ENCODE measurements around the gene CHCHD6. TPM values are rescaled to one million over a fixed set of nuclear protein-coding genes. Genes with fewer than 3 reads are reported as not detected.

The CHCHD6 gene
- total and polyA plus RNA-seq, 2 of the 4 experiments (the other 2 are of a cell fraction) = 18.8 to 28.9 TPM

- TF ChIP-seq MXI1 (IDR thresholded peaks at IDR 0.05; ENCODE audit: borderline replicate concordance, low read depth, low read length) = no peak
These were observed 278.1 kb downstream of the CHCHD6 start (continued) for GRCh38 chr3:126982126-126982470.

- Histone ChIP-seq H2BK5ac (ENCODE audit: low read depth, low read length, poor library complexity, severe bottlenecking) (peak within 1 kb of the TSS; percentile 74), H3K4me2 (ENCODE audit: low read depth, low read length) (peak within 1 kb of the TSS; percentile 86), H3K56ac (ENCODE audit: extremely low read depth, insufficient read depth, low read length) (peak within 1 kb of the TSS; percentile 69), H3K4me3 (ENCODE audit: insufficient read depth, low read depth, low read length) (peak within 1 kb of the TSS; percentile 67), H3K27ac (ENCODE audit: insufficient read depth, low read length) (peak within 1 kb of the TSS; percentile 72), H3K14ac (replicated peaks; ENCODE audit: low read depth, low read length) (peak within 1 kb of the TSS; percentile 76; the same call in 1 of the 2 replicates), H3K9me3 (ENCODE audit: control insufficient read depth, insufficient read depth, low read length) (no peaks in the 10 kb centered on the region), H2BK15ac (ENCODE audit: low read depth, low read length) (peak within 1 kb of the TSS; percentile 98; the same call in 1 of the 3 replicates), H3K9me1 (ENCODE audit: insufficient read depth, low read length) (peaks cover 9% of the 10 kb centered on the region; the same call in 1 of the 2 replicates), H2BK120ac (ENCODE audit: low read depth, low read length) (peak within 1 kb of the TSS; percentile 96), H4K8ac (ENCODE audit: low read depth in 2 of 2, low read length in 2 of 2) (peak within 1 kb of the TSS; percentile 51 to 98), H3K9ac (ENCODE audit: low read depth, low read length) (peak within 1 kb of the TSS; percentile 74), H2BK20ac (ENCODE audit: low read depth, low read length) (no peak within 1 kb of the TSS; the same call in 1 of the 2 replicates), H4K20me1 (ENCODE audit: insufficient read depth, low read length) (peaks cover 39% of the 10 kb centered on the region), H3K4ac (ENCODE audit: low read depth, low read length) (peak within 1 kb of the TSS; percentile 88), H3K36me3 (ENCODE audit: control insufficient read depth, insufficient read depth, low read length) (no peaks in the 10 kb centered on the region), H3K18ac (ENCODE audit: low read depth, low read length) (peak within 1 kb of the TSS; percentile 25), H3K27me3 (ENCODE audit: control insufficient read depth, insufficient read depth, low read length) (no peaks in the 10 kb centered on the region; the same call in 1 of the 2 replicates), H3K79me1 (ENCODE audit: low read depth in 1 of 2, low read length in 2 of 2) (peaks cover 9 to 37% of the 10 kb centered on the region in 2 experiments; a peak in 2 of 4 replicates), H2AK5ac (ENCODE audit: low read depth, low read length) (peak within 1 kb of the TSS; percentile 68), H4K91ac (ENCODE audit: insufficient read depth, low read depth, low read length) (peak within 1 kb of the TSS; percentile 88), H4K5ac (ENCODE audit: low read depth, low read length) (peak within 1 kb of the TSS; percentile 10; the same call in 1 of the 2 replicates), H3K23ac (ENCODE audit: low read depth, low read length) (peak within 1 kb of the TSS; percentile 13; the same call in 1 of the 2 replicates), H2AFZ (replicated peaks; ENCODE audit: low read length, poor library complexity) (peak within 1 kb of the TSS; percentile 100), H3K4me1 (ENCODE audit: control insufficient read depth, insufficient read depth, low read length) (peaks cover 14% of the 10 kb centered on the region; the same call in 1 of the 2 replicates), H2AK9ac (replicated peaks; ENCODE audit: low read depth, low read length, poor library complexity) (peak within 1 kb of the TSS; percentile 92)
- no TSS peak for BruUV-seq (replicated peaks)
- DNase-seq = peak; percentile 66
- intact Hi-C loops (cut with micrococcal nuclease) = loop anchor here (1.0 to 10.0 kb wide), 6 partner anchors 20 to 472 kb away; partner anchors contain the start of gene CHST13
- dilution Hi-C loops (cut with HindIII; ENCODE audit: low sequenced_read_pairs, unreplicated experiment) = no loop called here
- ChIA-PET CTCF (interaction anchor here (0.6 to 2.2 kb wide), 11 partner anchors 13 to 325 kb away, joined by 3 to 14 read pairs (median 3); no protein-coding TSS in a partner anchor), POLR2A (ENCODE audit: unreplicated experiment) (no interaction called here)
- WGBS, 2 experiments (ENCODE audit: extremely low coverage in 2 of 2, insufficient read length in 1 of 2) = 0% methylated on average over 22 of the region's 89 CpGs; no CpG with 5 or more reads in 1 of the 2 experiments
- in situ Hi-C loops (cut with MboI; ENCODE audit: low sequenced_read_pairs) = loop anchor here (5.0 kb wide), 1 partner anchor 230 kb away; no protein-coding TSS in a partner anchor
- ATAC-seq (ENCODE audit: low read depth) = peak; percentile 79
- no peak for TF ChIP-seq MAFK (IDR thresholded peaks at IDR 0.05; ENCODE audit: low read depth, low read length)
- TF ChIP-seq MXI1 (IDR thresholded peaks at IDR 0.05; ENCODE audit: borderline replicate concordance, low read depth, low read length) = peak; percentile 62; the same call in 1 of the 2 replicates
- no peak for TF ChIP-seq BHLHE40 (IDR thresholded peaks at IDR 0.05; ENCODE audit: low read depth, low read length)
- TF ChIP-seq NFE2L2 (IDR thresholded peaks at IDR 0.05; ENCODE audit: low read depth, low read length) = no peak
- no peak for TF ChIP-seq CEBPB (IDR thresholded peaks at IDR 0.05; ENCODE audit: low read depth, low read length)
- TF ChIP-seq CTCF (conservative IDR thresholded peaks at IDR 0.05; ENCODE audit: low read depth, low read length) = peak; percentile 91
- TF ChIP-seq USF2 (IDR thresholded peaks at IDR 0.05; ENCODE audit: low read depth, low read length) = no peak
- TF ChIP-seq RAD21 (IDR thresholded peaks at IDR 0.05; ENCODE audit: low read length) = peak; percentile 48
- peak; percentile 55; the same call in 1 of the 2 replicates for TF ChIP-seq POLR2A (IDR thresholded peaks at IDR 0.05; ENCODE audit: low read depth, low read length)
- TF ChIP-seq CHD1 (IDR thresholded peaks at IDR 0.05; ENCODE audit: low read depth, low read length) = no peak
- TF ChIP-seq SMC3 (IDR thresholded peaks at IDR 0.05; ENCODE audit: low read depth, low read length) = peak; percentile 52
- TF ChIP-seq RCOR1 (IDR thresholded peaks at IDR 0.05; ENCODE audit: insufficient replicate concordance, low read length) = peak; percentile 100
- peak; percentile 57; the same call in 1 of the 2 replicates for TF ChIP-seq MAZ (IDR thresholded peaks at IDR 0.05; ENCODE audit: borderline replicate concordance, low read depth, low read length)
These were observed 278.6 kb downstream of the CHCHD6 start, which contains the start of gene PLXNA1 for GRCh38 chr3:126982471-126983175. TSS of gene PLXNA1 (plus strand) at chr3:126983115. CDS start at chr3:126988594, 5,479 bp downstream.

Measured in IMR-90 (cell line).